ENCODE results near the gene NCOA1. TPM values are rescaled to one million over a fixed set of nuclear protein-coding genes. Genes with fewer than 3 reads are reported as not detected.

The NCOA1 gene
- total RNA-seq, 2 donors from 2014 or later = 34.9 to 58.3 TPM

DNA sequence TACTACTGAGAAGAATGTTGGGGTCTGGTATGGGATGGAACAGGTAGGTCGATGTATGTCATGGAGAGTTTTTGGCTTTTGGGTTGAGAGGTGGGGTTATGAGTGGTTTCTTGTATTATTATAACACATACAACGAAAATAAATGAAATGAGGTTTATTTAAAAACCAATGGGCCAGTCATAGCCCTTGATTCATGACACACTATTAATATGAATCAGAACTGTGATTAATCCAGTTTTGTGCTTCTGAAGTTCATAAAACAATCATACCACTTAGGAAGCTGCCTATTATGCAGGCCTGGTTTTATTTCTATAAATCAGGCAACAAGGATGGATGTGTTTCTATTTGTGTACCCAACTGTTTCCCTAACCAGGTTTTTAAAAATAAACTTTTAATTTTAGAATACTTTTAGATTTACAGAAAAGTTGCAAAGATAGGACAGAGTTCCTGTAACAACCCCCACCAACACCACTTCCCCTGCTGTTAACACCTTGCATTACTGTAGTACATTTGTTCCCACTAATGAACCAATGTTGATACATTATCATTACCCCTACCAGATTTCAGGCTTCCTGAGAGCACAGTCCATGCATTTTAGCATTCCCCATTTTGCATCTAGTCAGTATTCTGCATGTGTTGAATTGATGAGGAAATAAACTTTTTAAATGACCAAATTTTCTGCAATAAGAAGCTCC is 37.5 kb upstream of the NCOA1 start:
- Histone ChIP-seq H3K27ac (no peak overlapping the region), H3K4me3 (peak overlapping the region; percentile 66), H3K36me3 (no peaks in the 10 kb centered on the region), H3K9me3 (peaks cover 3% of the 10 kb centered on the region), H3K27me3 (replicated peaks; ENCODE audit: insufficient read depth) (no peaks in the 10 kb centered on the region), H3K4me1 (ENCODE audit: control insufficient read depth in 1 of 2, low read depth in 2 of 2) (peaks cover 6 to 21% of the 10 kb centered on the region in 2 donors)
- ATAC-seq (ENCODE audit: insufficient number of reproducible peaks, low FRiP score, low read depth) (no peak), DNase-seq (ENCODE audit: low spot score) (no peak)
- TF ChIP-seq, protein P1, sequence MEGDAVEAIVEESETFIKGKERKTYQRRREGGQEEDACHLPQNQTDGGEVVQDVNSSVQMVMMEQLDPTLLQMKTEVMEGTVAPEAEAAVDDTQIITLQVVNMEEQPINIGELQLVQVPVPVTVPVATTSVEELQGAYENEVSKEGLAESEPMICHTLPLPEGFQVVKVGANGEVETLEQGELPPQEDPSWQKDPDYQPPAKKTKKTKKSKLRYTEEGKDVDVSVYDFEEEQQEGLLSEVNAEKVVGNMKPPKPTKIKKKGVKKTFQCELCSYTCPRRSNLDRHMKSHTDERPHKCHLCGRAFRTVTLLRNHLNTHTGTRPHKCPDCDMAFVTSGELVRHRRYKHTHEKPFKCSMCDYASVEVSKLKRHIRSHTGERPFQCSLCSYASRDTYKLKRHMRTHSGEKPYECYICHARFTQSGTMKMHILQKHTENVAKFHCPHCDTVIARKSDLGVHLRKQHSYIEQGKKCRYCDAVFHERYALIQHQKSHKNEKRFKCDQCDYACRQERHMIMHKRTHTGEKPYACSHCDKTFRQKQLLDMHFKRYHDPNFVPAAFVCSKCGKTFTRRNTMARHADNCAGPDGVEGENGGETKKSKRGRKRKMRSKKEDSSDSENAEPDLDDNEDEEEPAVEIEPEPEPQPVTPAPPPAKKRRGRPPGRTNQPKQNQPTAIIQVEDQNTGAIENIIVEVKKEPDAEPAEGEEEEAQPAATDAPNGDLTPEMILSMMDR (IDR thresholded peaks at IDR 0.05) = no peak

DNA sequence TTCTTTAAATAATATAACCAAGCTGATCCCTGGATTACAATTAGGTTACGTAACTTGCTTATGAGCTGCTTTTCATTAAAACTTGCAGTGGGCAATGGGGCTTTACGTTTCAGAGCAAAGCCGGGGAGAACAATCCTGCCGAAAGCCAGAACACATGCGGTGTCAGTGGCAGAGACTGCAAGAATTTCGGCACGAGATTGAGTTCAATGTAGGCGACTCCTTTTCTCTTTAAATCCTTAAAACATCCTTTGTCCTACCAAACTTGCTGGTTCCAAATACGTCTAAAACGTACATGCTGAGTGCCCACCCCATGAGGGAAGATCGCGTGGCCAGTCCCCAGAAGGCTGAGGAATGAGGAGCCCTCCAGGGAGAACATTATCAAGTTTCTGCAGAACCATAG is 36.8 kb upstream of the NCOA1 start:
- H3K4me3 ChIP-seq = peak overlapping the region; percentile 66
- TF ChIP-seq, protein P1 (IDR thresholded peaks at IDR 0.05) = no peak
- ATAC-seq (ENCODE audit: insufficient number of reproducible peaks, low FRiP score, low read depth) = no peak

DNA sequence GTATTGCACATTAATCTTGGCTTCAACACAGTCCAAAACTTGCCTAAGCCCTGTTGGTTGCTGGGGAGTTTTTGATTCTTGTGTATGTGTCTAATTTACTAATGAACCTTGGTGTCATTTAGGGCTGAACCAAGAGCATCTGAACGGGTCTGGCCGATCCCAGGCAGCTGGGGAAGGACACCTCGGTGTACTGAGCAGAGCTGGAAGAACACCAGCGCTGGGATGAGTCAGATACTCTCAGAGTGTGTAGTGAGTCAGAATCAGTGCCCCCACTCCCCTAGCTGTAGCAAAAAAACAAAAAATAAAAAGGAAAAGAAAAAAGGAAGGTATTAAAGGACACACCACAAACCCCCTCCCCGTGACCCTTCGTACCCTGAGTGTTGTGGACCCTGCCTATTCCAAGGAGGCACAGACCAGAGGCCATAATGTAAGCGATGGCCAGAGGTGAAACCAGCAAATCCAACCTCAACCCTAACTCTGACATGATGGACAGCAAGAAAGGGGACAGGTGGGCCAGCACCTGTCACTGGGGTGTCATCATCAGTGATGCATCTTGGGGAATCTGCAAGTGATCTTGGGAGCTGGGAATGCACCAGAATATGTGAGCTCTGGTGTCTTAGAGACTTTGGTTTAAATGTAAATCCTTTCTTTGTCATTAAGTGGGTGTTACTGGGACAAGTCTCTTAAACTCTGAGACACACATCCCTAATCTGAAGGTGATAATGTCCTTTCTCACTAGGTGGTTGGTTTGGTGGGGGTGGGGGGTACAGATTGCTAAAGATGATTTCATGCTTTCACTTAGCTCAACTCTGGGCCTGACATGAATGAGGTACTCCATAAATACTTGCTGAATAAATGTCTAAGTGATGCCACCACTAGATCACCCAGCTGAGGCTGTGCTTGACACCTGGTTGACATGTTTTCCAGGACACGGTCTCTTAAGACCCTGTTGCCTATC is 34.2 kb upstream of the NCOA1 start:
- no peak overlapping the region for H3K4me3 ChIP-seq
- H3K36me3 ChIP-seq = no peaks in the 10 kb centered on the region
- no peaks in the 10 kb centered on the region for H3K9me3 ChIP-seq
- DNase-seq (ENCODE audit: low spot score) (peak; percentile 57), ATAC-seq (ENCODE audit: insufficient number of reproducible peaks, low FRiP score, low read depth) (no peak)
- H3K4me1 ChIP-seq (ENCODE audit: control insufficient read depth in 1 of 2, low read depth in 2 of 2) = peaks cover 6 to 21% of the 10 kb centered on the region in 2 donors
- no peak overlapping the region for H3K27ac ChIP-seq
- TF ChIP-seq, protein P1 (IDR thresholded peaks at IDR 0.05) = no peak
- H3K27me3 ChIP-seq (replicated peaks; ENCODE audit: insufficient read depth) = no peaks in the 10 kb centered on the region

More for the DNA sequence above, 36.8 kb upstream of the NCOA1 start:
- Histone ChIP-seq H3K27ac (peak overlapping the region; percentile 32 to 56), H3K27me3 (replicated peaks; ENCODE audit: insufficient read depth) (no peaks in the 10 kb centered on the region), H3K9me3 (peaks cover 3% of the 10 kb centered on the region), H3K36me3 (no peaks in the 10 kb centered on the region), H3K4me1 (ENCODE audit: control insufficient read depth in 1 of 2, low read depth in 2 of 2) (peaks cover 6 to 21% of the 10 kb centered on the region in 2 donors)
- DNase-seq (ENCODE audit: low spot score) = no peak

DNA sequence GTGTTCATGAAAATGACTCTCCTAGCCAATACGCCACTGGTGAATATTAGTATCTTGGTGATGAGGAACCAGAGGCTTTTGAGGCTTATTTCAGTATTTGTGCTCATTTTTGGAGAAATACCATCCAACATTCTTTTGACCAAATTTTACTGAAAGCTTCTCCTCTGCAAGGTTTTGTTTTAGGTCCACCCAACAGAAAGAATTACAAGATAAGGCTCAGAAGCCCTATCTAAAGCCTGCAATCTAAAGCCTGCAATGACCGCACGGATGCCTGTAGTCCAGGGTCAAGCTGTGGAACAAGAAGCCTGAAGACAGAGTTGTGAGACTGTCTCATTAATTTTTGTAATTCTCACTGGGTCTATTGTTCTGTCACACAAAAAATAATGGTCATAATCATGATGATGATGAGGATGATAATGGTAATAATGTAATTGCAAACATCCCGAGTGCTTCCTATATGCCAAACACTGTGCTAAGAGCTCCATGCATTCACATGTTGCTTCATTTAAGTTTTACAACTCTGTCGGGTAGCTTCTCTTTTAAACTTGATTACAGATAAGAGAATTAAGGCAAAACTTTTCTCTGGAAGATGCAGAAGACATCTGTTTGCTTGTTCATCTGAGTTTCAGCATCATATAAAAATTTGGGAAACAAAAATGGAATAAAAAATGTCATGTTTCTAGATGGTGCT is 33.2 kb upstream of the NCOA1 start:
- no peak for DNase-seq (ENCODE audit: low spot score)
- H3K27me3 ChIP-seq (replicated peaks; ENCODE audit: insufficient read depth) = no peaks in the 10 kb centered on the region
- peaks cover 6 to 21% of the 10 kb centered on the region in 2 donors for H3K4me1 ChIP-seq (ENCODE audit: control insufficient read depth in 1 of 2, low read depth in 2 of 2)
- no peaks in the 10 kb centered on the region for H3K9me3 ChIP-seq
- no peak for ATAC-seq (ENCODE audit: insufficient number of reproducible peaks, low FRiP score, low read depth)
- TF ChIP-seq, protein P1 (IDR thresholded peaks at IDR 0.05) = no peak
- no peak overlapping the region for H3K27ac ChIP-seq
- H3K36me3 ChIP-seq = no peaks in the 10 kb centered on the region
- no peak overlapping the region for H3K4me3 ChIP-seq
